Left lobe of liver (tissue), 2 donors: ENCODE results near the gene FAM163B. TPM values are rescaled to one million over a fixed set of nuclear protein-coding genes. Genes with fewer than 3 reads are reported as not detected.
A peak's percentile ranks its signal among the peaks of the same experiment; 100 is the strongest.

Experiments
- ATAC-seq: fragments of 200-7000 bp; cut with Tn5 transposase; one replicate; pipeline ENCODE4 v1.9.1; 2020; ENCODE audit warnings: mild to moderate bottlenecking, moderate library complexity
- DNase-seq: peaks from one replicate; pipeline ENCODE4 v3.0.0-alpha.2; 2020; ENCODE audit warnings: low spot score
- total RNA-seq: library from RNA; stranded (reverse); gene quantifications from one replicate; pipeline ENCODE4 v1.2.1, GENCODE V29; 2021
- donor health status: DM: no; HTN: no; CAD: no; lungs with moderate emphysema.
- donor health status: DM: no; HTN: yes; CAD: no.

FAM163B gene
- 2.8 TPM for total RNA-seq

DNA sequence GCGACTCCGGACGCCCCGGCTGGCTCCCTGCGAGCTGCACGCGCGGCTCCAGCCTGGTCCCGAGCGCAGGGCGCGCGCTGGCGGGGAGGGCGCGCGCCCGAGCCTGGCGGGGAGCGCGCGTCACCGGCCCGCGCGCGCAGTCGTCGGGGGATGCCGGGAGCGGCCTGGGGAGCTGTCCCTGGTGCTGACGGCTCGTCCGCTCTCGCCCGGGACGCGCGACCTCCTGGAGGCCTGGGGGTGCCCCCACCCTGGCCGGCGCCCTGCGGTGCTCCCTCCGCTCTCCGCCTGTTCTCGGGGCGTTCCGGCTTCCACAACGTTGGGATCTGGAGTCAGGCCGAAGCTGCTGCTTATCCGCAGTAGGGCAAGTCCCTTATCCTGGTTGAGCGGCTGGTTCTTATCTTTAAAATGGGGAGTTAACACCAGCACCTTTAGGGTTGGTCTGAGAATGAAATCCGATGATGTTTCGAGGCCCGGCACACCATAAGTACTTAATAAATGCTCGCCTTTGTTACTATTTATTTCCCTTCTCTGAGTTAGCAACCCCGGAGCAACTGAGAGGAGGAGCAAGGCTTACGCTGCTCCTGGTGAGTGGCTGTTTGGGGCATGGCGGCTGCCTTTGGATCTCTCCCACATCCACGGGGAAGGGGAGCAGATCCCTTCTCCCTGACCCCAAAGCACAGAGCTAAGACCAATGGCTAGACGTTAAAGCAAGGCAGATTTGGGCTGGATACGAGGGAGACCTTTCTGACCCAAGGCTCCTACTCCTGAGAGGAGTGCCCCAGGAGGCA is at the start of gene FAM163B:
Gene FAM163B, minus strand, starts transcription at position 79 of the 788 bp plus-strand sequence. CDS start 29,166 bp downstream, outside the sequence.
- ATAC-seq (peak; percentile 81), DNase-seq (no peak)

DNA sequence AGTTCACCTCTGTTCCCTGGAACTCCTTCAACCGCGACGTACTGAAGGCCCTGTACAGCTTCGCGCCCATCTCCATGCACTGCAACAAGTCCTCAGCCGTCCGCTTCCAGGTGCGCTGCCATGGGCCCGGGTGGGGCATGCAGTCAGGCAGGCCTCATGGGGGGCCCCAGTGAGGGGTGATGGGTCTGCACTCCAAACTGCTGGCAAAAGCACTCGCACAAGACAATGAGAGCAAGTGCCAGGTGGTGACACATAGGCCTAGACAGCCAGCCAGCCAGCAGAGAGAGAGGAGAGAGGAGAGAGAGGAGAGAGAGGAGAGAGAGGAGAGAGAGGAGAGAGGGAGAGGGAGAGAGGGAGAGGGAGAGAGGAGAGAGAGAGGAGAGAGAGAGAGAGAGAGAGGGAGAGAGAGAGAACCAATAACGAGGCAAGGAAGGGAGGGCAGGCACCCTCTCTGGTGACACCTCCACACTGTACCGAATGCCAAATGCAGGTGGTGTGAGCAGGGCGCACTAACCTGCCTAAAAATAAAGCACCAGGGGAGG is 48.0 kb upstream of the FAM163B start:
- DNase-seq (no peak), ATAC-seq (peak; percentile 6)

DNA sequence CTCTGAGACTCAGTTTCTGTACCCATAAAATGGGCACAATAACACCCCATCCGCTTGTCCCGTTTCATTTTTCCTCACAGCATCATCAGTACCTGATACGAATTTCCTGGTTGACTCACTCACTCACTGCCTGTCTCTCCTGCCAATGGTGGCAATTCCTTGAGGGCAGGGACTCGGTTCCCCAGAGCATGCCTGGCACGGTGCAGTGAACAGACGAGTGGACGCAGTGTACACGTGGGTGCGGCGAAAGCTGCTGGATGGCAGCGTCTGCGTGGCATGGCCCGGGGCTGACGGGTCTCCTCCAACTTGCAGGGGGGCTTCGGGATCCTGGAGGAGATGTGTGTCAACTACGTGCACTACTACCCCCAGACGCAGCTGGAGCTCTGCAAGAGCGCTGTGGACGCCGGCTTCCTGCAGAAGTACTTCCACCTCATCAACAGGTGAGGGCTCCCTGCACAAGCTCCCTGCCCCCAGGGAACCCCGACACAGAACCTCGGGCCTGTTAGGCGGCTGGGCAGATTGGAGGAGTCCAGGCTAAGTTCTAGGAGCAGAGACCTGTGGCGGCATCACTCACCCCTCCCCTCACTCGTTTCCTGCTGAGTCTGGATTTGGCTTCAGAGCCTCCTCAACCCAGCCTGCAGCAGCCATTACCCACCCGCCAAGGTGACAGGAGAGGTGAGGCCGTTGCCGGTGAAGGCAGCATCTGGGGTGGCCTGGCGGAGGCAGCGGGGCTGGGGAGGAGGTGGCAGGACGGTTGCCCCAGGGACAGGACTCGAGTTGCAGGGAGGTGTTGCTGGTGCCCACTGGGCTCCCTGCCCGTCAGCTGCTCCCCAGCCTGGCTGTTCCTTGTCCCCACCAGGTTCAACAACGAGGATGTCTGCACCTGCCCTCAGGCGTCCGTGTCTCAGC is 47.3 kb upstream of the FAM163B start:
- DNase-seq (no peak), ATAC-seq (no peak)

DNA sequence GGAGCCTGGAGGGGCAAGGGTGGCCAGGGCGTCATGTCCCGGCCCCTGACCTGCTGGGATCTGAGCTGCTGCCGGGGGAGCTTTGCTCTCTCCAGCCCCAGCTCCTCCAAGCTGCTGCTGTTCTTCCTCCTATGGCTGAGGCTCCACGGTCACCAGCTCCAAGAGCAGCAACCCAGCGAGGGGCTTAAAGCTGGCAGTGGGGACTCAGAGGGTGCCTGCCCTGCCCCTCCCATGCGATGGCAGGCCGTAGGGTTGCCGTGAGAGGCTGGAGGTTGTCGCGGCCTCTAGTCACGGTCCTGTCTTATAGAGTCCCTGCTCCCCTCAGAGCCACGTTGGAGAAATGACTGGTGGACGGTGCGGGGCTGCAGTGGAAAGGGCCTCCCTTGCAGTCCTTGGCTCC is 46.5 kb upstream of the FAM163B start:
- ATAC-seq (no peak), DNase-seq (no peak)

DNA sequence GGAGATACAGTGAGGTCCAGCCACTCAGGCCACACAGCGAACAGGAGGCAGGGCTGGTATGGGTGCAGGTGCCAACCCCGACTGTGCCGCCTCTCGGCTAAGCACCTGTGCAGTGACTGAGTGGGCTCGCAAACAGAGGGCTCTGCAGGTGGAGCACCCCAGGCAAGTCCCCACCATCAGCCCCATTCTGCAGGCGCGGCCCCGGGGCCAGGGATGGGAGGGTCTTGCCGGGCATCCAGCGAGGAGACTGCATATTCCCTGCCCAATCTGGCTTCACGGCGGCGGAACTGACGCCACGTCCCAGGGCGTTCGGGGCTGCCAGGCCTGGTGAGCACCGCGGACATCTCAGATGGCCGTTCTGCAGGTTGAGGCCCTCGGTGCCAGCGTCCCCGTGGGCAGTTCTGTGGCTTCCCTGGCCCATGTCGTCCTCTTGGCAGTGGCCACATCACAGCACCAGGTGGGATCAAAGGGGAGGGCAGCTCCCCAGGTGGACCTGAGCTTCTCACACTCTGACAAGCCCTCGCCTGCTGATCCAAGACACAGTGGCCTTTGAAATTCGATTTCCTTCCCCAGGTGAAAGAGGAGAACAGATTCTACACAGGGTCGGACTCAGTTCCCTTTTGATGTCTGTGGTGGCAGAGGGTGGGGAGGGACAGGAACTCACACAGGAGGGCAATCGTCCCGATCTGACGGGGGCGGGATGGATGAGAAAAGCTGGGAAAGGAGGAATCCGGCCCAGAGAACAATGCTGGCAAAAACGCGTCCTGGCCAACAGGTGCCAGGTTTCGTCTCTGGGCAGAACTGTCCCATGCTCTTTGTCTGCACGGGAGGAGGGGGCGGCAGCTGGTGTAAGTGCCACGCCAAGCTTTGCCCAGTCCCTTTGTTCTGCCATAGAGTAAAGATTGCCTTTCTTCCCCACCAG is 45.8 kb upstream of the FAM163B start:
- no peak for DNase-seq
- ATAC-seq = no peak

DNA sequence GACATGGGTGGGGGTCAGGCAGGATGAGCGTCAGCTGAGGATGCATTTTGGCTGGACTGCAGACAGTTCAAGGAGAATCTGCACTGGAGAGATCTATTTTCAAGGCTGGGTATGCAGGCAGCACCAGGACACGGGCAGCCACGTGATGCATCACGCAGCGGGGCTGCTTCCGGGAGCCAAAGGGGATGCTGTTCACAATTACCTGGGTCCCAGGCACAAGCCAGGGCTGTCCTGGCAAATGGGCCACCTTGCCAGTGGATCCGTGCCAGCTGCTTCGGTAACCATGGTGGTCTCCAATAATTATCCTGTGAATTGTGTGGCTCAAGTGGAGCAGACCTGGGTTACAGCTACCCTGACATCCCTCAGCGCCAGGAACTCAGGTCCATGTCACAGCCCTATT is 44.4 kb upstream of the FAM163B start:
- DNase-seq (no peak), ATAC-seq (no peak)

DNA sequence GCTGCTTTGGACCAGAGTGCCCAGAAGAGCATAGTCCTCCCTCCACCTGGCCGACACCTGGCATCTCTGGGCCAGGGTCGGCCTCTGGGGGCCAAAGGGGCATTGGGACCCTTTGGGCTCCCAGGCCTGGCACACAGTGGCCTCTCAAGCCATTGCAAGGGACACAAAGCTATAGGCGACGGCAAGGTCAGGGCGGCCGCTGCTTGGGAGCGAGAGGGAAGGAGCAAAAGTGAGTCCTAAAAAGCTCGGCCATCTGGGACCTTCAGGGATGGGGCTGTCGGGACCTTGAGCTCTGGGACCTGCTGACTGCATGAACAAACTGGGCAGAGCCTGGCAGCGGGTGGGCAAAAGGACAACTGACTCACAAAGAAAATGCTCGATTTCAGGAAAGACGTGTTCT is 40.8 kb upstream of the FAM163B start:
- DNase-seq (no peak), ATAC-seq (no peak)

DNA sequence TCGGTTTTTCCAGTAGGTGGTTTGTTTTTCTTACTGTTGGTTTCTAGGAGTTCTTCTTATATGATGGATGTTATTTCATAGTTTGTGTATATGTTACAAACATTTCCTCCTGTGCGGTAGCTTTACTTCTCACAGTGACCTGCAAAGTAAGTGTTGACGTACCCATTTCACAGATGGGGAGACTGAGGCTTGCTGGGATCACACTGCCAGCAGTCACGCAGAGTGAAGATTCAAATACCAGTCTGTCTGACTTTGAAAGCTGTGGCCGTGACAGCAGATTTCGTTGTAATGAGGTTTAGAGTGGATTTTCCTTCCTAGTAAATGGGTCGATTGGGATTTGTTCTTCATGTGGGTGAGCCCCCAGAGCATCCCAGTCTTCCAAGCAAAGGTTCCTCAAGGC is 40.0 kb upstream of the FAM163B start:
- ATAC-seq (no peak), DNase-seq (no peak)

DNA sequence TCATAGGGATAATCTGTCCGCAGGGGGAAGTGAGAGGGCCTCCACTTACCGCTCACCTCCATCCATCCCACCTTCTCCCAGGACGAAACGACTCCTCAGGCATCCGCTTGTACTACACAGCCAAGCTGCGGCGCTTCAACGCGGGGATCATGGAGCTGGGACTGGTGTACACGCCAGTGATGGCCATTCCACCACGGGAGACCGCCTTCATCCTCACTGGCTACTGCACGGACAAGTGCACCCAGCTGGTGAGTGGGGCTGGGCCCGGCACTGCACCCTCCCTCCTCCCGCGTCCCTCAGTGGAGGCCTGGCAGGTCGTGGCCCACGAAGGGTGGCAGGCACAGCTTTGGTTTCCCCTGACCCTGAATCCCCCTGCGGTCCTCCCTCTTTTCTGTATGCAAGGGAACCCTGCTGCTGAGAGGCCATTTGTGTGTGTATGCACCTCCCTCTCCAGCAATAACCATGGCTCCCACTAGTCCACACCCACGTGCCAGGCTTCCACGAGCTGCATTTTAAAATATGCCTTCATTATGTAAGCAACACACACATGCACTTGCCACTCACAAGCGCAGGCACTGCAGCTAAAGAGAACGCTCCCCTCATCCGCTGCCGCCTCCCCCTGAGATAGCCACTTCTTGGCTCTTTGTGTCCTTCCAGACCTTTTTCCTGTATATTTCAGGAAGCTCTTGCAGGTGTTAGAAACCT is 38.7 kb upstream of the FAM163B start:
- no peak for ATAC-seq

DNA sequence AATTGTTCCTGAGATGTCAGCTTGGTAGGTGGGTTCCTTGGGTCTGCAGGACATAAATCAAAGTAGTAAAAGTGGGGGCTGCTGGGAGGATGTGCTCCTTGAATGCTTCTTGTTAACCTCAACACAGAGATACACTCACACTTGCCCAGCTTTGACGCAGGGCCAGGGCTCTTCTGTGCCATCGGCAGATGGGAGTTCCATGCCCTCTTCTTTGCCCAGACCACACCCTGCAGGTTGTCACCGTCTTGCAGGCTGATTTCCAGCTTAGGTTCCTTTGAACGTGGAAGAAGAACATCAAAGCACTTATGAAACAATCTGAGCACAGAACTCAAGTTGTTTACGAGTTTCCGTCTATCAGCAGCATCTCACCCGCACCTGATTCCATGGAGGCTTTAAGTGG is 38.0 kb upstream of the FAM163B start:
- no peak for DNase-seq
- no peak for ATAC-seq

More for the DNA sequence above, 38.7 kb upstream of the FAM163B start:
- no peak for DNase-seq

DNA sequence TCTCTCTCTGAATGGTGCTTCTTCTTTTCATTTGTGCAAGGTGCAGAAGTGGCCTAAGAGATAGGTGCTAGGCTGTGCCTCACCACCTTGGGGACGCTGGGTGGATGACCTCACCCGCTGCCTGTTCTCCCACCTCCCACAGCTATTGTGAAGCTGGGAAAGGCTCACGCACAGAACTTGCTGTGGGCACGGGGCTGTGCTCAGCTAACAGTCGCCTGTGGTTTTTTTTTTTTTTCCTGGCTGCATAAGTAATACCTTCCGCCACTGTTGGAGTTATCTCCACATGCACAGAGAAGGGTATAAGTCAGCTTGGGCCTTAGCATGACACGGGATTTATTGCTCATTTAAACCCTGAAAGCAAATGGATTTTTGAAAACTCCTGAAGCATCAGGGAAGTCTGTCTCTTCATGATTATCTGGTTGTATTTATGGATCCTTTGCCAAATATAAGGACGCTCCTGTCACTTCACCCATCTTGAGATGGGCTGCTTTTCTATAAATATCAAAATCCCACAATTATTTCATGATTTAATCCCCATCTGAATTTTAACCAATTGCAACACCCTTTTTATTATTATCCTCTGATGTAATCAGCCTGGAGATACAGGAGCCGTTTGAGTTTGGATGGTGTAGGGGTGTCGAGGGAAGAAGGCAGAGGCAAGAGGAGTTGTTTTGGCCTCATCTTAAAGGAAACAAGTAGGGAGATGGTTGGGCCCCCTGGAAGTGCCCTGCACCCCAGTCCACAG is 36.0 kb upstream of the FAM163B start:
- no peak for DNase-seq
- ATAC-seq = no peak

DNA sequence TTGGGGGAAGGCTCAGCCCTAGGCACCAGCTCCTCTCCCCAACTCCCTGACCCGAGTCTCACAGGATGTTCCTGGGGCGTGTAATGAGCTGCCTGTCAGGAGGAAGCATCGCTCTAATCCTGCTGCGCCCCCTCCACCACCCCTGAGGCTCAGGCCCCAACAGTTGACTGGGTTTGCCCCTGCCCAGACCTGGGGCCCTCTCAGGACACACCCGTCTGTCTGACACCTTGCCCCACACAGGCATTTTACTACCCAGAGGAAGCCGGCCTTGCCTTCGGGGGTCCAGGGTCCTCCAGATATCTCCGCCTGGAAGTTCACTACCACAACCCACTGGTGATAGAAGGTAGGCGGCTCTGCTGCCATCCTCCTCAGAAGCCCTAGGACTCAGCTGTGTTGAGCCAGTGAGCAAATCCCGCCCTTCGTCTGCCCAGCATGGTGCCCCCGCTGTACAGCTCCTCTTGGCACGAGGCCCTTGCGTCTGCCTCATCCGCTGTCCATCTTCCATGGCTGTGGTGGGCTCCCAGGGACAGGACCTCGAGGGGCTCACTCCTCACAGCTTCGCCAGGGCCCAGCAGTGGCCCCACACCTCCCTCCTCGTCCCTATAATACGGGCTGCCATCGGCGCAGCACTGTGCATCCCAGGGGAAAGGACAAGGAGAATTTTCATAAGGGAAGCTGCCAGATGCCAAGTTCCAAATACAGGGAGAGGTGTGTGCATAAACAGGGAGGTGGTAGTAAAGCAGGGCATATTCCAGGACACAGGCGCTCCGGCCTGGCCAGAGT is 35.0 kb upstream of the FAM163B start:
- no peak for DNase-seq
- ATAC-seq = no peak

DNA sequence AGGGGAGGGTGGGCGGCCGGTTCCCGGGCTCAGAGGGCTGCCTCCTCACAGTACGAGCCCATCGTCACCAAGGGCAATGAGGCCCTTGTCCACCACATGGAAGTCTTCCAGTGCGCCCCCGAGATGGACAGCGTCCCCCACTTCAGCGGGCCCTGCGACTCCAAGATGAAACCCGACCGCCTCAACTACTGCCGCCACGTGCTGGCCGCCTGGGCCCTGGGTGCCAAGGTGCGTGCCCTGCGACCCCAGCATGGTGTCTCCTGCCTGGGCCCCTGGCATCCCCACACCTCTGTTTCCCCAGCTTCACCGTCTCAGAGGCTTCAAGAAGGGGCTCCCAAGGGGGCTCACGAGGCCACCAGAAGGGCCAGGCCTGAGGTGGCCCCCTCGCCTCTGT is 34.2 kb upstream of the FAM163B start:
- no peak for ATAC-seq
- no peak for DNase-seq

DNA sequence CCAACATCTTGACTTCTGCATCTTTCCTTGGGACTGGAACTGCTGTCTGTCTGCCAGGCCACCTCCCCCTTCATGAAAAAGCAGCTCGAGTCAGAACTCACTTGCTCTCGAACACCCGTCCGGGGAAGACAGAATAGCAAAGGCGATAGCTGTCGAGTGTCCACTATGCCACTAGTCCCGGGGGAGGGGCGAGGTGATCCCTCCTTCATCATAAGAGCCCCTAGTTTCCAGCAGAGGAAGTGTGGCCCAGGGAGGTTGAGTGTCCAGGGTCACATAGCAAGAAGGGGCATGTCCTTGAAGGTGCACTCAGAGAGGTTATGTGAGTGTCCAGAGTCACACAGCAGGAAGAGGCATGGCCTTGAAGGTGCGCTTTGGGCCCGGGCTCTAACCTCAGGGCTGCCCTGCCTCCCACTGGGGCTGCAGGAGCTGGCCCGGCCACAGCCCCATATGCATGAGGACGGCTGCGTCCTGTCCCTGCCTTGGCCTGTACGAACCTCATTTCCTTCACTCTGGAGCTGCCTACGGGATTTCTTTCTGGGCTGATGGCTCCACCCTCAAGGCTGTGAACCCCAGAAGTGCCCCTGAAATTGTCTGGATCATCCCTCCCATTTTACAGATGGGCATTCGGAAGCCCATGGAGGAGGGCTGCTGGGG is 33.6 kb upstream of the FAM163B start:
- ATAC-seq = peak; percentile 34
- DNase-seq = no peak

DNA sequence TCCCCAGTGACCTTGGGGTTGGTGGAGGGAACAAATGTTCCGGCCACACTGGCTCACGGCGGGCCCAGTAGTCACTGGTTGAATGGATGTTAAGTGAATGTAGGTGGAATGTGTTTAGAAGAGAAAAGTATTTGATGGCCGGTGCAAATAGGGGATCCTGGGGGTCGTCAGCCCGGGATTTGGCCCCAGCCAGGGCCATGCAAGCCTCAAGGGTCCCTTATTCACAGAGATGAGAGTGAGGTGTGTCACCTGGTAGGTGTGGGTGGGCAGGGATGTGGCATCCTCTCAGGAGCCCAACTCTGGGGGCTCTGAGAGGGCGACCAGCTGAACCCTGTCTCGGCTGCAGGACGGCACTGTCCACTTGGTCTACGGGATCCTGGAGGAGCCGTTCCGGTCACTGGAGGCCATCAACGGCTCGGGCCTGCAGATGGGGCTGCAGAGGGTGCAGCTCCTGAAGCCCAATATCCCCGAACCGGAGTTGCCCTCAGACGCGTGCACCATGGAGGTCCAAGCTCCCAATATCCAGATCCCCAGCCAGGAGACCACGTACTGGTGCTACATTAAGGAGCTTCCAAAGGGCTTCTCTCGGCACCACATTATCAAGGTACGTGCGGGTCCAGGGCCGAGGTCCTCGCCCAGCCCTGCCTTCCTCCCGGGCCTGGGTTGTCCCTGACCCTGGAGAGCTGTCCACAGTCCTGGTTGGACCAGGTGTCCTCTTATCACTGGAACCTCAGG is 32.8 kb upstream of the FAM163B start:
- ATAC-seq = no peak
- DNase-seq = no peak

DNA sequence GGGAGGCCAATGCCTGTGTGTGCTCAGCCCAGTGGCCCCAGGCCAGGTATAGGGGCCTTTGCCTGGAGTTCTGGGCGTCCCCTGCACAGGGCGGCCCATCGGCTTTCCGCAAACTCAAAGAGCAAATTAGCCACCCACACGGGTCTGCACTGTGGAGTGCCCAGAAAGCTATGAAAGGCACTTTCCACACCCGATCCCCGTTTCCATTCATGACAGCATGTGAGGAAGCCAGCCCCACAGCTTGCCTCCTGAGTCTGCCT is 32.1 kb upstream of the FAM163B start:
- ATAC-seq (no peak), DNase-seq (no peak)

DNA sequence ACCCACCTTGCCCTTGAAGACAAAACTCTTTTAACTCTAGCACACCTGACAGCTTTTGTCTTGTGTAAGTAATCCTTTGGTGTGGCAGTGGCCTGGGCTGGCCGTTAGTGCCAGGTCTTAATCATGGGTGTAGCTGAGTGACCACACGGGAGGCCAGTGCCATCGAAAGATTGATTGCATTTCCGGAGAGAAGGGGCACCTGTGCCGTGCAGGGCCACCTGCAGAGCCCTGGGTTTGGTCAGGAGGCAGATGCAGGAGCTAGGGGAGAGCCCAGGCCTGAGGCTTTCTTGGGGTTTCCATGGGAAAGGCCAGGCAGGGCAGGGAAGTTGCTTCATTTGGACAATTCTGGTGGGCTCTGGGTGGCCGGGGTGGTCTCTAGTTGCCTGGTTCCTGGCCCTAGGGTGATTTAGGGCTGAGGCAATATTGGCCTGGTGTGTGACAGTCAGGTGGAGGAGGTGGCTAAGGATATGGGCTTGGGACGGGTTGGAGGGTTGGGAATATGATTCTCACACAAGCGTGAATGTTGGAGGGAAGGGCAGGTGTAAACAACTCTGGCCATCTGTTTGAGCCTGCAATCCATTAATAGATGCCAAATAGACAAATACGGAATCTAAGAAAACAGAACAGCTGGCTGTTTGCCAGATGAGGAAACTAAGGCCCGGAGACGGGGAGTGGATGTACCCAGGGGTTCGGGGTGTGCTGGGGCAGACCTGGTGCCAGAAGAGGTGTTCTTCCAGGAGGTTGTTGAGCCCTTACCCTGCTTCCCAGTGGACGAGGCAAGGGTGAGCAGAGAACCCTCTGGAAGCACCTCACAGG is 31.6 kb upstream of the FAM163B start:
- DNase-seq (no peak), ATAC-seq (no peak)
